HG03342 (cell line): ENCODE data around the gene RAC3.

Experiments
- ATAC-seq: cut with Tn5 transposase; IDR thresholded peaks from one replicate; pipeline ENCODE4 v1.9.1; 2021; ENCODE audit warnings: mild to moderate bottlenecking, moderate library complexity; ENCODE audit not compliant: unreplicated experiment

Gene RAC3

DNA sequence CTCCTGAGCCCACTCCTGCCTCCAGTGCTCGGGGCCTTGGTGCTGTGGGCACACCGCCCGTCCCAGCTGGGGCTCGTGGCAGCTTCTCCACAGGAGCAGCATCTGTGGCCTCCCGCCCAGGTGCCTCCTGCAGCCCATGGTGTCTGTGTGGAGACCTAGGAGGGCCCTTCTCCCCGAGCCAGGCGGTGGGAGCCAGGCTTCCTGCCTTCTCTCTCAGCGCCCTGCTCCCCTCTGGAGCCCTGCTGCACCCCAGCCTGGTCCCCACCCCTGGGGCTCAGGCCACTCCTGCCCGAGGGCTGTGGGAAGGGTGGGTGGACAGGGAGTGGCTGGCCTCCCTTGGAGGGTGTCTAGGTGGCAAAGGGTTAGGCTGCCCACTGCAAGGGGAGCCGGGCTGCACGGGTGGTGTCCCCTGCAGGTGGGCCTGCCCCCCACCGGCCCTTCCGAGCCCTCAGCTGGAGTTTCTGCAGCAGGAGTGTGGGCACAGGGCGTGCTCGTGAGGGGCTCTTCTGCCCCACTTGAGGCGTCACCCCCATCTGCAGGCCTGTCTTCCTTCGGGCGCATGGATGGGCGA is 19.8 kb upstream of the RAC3 start:
- no peak for ATAC-seq

DNA sequence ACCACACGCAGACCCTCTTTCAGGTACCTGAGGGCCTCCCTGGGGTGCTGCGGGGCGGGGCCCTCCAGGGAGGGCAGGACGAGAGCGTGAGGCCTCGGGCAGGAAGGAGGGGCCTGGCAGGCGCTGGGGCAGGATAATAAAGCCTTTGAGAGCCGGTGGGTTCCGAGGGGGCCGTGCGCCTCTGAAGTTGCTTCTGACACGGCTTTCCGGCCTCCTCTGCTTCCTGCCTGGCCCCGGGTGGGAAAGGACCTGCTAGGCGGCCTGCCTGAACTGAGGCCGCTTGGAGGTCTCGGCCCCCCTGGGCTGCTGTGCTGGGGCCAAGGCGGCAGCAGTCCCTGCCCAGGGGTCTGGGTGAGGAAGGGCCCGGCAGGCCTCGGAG is 19.2 kb upstream of the RAC3 start:
- no peak for ATAC-seq

DNA sequence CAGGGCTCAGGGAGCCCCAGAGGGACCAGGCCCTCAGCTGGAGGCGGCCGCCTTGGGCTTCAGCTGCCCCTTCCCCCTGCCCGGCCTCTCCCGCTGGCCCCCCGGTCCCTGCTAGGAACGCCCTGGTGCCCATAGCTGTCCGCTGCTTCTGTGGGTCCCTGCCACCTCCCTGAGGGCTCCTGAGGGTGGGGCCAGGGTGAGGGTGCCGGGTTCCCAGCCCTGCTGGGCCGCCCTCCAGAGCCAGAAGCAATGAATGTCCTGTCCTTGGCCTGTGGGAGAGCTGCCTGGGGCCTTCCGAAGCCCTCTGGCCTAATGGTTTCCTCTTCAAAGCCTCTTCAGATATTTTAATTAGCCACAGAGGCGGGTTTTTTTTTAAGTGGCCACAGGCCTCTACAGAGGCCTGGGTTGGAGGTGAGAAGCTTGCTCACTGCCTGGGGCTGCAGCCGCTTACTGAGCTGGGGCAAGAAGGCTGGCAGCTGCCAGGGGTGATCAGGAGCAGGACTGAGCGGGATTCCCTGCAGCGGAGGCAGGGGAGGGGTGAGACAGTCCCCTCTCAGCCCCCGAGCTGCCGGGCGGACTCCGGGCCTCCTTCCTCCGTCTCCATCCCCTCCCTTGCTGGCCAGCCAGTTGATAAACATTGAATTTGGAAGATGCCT is 18.7 kb upstream of the RAC3 start:
- ATAC-seq = no peak

DNA sequence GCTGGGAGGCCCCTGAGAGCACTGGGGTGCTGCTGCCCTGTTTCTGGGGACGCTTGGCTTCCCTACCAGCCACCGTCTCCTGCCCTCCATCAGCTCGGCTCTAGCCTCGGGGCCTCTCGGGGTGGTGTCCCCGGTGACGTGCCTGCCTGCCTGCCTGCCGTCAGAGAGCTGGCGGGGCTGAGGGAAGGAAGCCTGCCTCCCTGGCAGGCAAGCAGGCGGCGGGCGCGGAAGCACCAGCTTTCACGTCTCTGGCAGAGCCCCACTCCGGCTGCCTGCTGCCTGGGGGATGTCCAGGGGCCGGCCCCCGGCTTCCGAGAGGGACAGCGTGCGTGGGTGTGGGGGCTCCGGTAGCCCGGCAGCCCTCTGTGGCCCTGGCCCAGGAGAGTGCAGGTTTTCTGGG is 18.1 kb upstream of the RAC3 start:
- ATAC-seq = no peak

DNA sequence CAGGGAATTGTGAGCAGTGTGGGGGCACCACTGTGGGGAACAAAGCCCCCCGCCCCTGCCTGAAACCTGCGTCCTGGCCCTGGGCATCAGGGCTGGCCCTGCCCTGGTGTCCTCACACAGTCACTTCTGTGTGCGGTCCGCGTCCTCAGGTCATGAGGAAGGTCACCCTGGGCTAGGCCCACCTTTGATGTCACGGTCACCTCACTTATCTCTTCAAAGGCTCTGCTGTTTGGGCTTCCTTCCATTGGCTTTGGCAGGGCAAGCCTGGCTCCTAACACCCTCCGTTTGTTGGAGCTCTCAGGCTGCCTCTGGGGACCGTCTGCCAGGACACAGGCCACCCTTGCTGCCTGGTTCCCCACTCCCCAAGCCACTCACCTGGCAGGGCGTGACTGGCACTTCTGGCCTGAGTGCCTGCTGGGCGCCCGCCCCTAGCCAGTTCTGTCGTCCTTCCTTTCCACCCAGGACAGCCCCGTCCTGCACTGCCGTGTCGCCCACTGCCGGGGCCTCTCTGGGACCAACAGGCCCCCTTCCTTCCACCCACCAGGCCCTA is 17.6 kb upstream of the RAC3 start:
- no peak for ATAC-seq

DNA sequence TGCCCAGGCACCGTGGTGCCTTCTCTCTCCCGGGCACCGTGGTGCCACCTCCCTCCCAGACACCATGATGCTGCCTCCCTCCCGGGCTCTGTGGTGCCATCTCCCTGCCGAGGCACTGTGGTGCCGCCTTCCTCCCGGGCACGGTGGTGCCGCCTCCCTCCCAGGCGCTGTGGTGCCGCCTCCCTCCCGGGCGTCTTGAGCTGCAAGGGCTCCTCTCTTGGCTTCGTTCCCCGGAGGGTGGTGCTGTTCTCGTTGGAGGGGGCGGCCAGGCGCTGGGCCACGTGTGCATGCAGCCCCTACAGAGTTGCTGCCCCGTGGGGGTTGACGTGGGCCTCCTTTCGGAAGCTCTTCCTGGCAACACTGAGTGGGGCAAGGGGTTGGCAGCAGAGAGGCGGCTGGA is 17.0 kb upstream of the RAC3 start:
- no peak for ATAC-seq

DNA sequence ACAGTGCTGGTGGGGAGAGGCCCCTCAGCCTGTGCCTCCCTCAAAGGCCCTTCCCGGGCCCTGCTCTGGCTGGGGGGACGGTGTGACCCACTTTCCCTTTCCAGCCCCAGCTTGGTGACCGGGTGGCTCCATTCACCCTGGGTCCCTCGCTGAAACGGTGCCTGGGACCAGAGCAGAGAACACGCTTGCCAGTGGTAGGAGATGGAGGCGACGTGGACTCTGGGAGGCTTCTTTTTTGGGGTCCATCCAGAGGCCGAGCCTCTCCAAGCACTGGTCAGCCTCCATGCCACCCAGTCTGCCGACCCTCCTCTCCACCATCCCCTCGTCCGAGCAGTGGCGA is 16.5 kb upstream of the RAC3 start:
- ATAC-seq = no peak

DNA sequence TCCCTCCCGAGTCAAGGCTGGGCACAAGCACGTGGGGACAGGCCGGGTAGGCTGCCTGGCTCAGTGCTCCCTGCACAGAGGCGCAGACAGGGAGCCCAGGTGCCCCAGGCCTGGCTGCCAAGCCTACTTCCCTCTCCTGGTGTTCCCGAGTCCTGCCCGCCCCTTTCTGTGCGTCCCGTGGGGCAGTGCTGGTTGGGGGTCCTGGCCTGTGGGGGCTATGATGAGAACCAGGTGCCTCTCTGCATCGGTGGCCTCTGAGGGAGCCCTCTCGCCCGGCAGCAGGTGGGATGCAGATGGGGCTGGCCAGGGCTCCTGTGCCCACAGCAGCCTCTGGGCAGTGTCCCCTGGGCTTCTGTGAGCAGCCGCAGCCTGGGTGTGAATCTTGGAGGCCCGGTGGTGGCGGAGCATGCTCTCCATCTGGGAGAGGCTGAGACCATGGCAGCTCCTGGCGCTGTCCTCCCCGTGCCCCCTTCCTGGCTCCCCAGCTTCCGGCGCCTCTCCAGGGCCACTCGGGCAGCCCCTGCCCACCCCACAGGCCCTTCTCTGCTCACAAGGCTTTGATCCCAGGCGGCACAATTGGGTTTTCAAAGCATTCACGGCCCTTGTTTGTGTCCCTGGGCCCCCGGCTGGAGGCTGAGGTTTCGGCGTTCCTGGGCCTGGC is 16.0 kb upstream of the RAC3 start:
- no peak for ATAC-seq

DNA sequence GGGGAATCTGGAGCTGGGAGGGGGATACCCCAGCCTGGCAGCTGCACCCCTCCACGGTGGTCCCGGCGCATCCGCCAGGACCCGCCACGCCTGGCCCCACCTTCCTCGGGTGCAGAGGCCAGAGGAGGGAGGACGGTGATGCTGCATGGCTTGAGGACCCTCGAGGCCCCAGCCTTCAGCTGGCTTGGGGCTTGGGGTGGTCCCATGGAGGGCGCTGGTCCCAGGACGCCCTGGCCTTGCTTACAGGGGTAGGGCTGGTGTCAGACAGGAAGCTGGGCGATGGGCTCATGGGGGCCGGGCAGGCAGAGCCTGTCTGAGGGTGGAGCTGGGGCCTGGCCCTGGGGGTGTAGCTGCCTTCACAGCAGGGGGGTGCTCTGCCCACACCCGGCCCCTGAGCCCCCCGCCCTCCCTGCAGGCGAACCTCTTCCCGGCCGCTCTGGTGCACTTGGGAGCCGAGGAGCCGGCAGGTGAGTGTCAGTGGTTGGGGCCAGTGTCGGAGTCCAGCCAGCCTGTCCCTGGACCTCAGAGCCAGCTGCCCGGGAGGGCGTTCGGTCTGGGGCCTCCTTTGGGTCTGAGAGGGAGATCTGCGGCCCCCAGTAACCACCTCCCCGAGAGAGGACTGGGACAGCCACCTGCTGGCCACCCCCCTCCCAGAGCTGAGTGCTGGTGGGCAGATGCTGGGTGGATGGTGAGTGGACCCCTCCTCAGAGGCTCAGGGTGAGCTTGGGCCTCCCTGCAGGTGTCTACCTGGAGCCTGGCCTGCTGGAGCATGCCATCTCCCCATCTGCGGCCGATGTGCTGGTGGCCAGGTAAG is 15.2 kb upstream of the RAC3 start:
- no peak for ATAC-seq

DNA sequence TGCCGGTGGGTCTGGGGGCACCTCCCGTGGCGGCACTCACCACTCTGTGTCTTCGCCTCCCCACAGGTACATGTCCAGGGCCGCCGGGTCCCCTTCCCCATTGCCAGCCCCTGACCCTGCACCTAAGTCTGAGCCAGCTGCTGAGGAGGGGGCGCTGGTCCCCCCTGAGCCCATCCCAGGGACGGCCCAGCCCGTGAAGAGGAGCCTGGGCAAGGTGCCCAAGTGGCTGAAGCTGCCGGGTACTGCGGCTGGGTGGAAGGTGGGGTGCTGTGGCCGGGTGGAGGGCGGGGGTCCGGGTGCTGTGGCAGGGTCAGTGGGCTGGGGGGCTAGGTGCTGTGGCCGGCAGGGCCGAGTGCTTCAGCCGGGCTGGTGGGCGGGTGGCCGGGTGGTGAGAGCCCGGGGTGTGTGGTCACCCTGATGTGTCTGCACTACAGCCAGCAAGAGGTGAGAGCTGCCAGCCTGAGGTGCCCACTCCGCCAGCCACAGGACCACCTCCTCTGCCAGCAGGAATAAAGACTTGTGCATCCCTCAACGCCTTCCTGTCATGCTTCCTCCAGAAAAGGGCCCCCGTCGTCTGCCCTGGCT is 14.5 kb upstream of the RAC3 start:
- ATAC-seq = no peak

DNA sequence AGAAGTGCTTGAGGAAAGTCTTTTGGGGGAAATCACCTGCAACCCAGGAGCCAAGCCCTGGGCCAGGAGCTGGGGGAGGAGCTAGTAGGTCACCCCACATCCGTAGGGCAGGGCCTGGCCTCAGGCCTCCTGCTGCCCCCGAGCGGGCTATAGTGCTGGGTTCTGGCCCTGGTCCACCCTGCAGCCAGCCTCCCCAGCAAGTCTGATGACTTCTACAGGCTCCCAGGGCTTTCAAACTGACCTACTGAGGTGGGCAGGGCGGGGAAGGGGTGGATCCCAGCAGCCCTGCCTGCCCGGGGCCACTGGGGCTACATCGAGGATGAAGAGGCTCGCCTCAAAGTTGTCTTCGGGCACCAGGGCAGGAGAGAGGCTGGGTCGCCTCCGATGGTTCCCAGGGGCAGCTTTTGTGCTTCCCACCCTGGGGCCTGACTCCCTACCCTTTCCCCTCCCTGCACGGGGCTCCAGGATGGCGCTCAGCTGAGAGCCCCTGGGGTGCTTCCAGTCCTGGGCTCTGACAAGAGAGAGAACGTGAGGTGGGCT is 13.8 kb upstream of the RAC3 start:
- ATAC-seq = no peak

DNA sequence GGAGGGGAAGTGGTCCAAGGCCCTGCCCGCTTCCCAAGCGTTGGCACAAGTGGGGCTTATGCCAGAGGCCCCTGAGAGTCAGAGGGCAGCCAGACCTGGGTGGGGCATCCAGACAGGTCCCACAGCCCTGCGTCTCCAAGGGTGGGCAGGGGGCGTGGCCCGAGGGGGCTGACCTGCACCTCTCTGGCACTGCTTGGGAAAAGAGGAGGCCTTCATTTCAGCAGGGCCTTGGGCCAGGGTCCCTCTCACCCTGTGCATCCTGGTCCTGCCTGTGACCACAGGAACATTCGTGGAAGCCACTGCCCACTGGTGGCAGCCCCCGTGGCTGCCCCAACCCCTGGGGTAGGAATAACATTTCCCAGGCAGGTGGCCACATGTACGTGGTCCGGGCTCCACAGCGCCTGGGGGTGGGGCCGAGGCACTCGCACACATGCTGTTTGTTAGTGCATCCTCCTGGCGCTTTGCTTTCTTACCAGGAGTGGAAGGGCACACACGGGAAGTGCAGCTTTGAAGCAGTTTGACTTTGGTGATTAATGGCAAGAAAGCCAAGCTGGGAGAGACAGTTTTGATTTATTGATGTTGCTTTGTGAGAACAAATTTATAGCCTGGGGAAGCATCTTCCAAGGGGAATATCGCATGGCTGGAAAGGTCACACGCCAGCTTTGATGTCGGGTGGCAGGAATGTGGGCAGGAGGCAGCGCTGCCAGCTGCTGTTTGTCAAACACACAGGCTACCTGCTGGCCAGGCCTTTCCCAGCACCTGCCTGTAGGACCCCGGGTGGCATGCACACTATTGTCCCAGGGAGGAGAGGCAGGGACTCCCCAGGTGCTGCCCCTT is 13.1 kb upstream of the RAC3 start:
- no peak for ATAC-seq

DNA sequence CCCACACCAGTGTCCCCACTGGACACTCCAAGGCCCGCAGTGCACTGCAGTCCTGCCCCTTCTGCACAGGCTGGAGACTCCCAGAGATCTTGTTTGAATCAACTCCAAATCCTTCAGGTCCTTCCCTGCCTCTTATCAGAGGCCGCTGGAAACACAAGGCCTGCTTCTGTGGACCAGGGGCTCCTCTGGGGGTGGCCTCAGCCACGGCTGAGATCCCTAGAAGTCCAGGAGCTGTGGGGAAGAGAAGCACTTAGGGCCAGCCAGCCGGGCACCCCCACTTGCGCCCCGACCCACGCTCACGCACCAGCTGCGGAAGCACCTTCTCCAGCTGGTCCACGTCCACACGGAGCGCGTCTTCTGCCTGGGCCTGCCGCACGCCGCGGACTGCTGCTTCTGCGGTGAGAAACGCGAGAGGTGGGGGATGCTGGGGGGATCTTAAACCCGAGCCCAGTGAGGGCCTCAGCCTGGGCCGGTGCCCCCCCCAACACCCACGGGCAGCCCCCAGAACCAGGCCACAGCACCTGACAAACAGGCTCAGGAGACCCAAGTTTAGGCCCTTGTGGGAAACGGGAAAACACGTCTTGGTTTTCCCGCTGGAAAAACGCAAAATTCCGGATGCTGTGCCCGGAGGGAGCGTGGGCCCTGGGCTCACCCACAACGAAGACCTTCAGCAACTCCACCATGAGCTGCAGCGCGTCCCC is 12.3 kb upstream of the RAC3 start:
- ATAC-seq = no peak

DNA sequence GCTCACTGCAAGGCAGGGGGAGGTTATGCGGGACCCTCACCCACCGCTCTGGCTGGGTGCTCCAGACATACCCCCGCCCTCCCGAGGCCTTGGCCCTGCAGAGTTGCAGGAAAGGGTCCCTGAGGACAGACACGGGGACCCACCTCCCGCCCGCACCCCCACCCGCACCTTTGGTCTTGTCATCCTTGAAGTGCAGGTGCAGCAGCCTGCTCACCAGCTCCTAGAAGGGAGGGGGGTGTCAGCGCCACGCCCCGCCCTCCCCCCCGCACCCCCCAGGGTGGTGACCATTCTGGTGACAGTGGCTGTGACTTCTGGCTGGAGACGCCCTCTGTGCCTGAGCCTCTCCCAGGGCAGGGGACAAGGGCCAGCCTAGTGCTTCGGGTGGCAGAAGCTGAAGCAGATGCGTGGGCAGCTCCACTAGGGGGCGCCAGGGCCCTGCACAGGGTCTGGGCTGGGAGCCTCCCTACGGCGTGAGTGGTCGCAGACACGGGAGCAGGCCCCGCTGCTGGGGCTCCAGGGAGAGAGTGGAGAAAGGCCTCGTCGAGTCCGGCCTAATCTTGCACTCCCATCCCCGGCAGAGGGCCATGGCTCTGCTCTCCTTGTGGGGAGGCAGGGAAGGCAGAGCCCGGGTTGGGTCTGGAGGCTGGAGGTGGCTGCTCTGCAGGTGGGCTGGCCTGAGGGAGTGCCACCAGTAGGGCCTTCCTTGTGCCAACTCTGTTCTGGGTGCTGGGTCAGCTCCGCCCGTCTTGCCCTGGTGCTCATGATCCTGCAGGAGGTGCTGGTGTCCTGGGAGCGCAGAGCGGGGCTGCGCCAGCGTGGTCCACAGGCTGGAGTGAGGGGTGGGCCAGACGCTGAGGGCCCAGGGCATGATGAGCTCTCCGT is 11.5 kb upstream of the RAC3 start:
- ATAC-seq = no peak

DNA sequence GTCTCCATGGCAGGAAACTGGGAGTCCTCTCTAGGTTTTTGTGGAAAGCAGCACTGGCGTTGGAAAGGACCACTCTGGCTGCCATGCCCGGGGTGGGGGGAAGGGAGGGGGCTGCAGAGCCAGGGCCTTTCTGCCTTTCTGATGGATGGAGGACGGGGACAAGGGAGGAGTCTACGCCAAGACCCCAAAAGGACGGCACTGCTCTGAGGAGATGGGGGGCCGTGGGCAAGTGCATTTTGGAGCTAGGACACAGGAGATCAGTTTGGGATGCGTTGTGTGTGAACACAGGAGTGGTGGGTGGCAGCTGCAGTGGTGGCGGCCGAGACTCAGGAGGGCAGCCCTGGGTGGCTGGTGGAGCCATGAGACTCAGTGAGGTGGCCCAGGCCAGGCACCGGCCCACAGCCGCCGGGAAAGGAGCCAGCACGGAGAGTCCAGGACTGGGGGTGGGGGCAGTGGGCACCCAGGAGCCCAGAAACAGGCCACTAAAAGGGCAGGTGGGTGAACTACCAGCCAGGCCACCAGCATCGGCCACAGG is 10.8 kb upstream of the RAC3 start:
- ATAC-seq = no peak

DNA sequence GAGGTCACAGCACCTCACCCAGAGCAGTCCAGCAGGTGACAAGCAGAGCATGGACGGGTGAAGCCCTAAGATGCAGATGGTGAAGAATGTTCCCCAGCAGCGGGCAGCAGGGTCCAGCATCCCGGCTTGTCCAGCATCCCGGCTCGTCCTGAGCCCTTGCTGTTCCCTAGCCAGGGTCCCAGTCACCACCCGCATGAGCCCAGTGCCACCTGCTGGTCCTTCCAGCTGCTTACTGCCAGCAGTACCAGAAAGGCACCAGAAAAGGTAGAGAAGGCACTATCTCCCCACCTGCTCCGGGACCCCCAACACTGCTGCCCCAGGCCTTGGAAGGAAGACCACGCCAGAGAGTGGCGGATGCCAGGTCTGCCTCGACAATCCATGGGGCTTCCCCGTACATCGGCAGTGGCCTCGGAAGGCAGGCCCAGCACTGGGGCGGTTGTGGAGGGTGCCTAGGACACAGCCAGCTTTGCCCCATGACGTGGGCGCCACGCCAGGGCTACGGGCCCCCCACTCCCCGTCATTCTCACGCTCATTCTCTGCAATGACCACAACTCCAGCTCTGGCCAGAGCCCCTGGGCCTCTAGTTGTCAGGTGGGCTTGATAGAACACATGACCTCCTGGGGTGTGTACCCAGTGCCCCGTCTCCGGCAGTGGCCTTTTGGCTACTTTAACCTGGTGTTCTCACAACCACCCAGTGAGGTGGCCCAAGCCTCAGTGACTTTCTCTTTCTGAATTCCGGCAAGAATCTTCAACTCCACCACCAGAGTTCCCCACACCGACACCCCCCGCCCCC is 10.2 kb upstream of the RAC3 start:
- no peak for ATAC-seq

DNA sequence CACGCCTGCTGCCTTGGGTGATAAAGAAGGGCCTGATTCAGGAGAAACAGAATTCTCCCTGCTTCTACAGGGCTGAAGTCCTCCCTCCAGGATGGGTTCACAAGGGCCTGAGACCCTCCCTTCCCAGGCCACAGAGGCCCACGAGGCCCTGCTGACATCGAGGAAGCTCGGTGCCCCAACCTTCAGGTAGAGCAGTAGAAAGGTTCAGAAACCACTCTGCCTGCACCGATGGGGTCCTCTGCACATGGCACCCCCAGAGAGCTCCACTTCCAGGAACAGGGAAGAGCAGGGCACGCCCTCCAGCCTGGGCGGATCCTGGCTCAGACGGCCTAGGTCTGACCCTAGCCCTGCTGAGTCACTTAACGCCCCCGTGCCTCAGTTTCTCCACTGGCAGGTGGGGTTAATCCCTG is 9.6 kb upstream of the RAC3 start:
- ATAC-seq = no peak
